Gastroesophageal sphincter (tissue), 4 donors: ENCODE results near the gene YWHAE. TPM values are rescaled to one million over a fixed set of nuclear protein-coding genes. Genes with fewer than 3 reads are reported as not detected.
"Not testable (repeated sequence)": the region's sequence is repeated elsewhere in the genome, so short reads cannot be mapped to it uniquely, and the experiment has no call there.

ENCODE experiments used
- ATAC-seq: fragments of 150-250 bp; one replicate; pipeline ENCODE4 v1.9.1; 2016; ENCODE audit warnings: mild to moderate bottlenecking, moderate library complexity
- H3K27ac ChIP-seq, 4 donors: fragments of 200-600 bp; sonication (generic) in 3 of 4; 1 replicate in 3 of 4; 2 replicates in 1 of 4; pipeline ENCODE4 v1.5.1; 2016 to 2019
- H3K27me3 ChIP-seq: fragments of 200-600 bp; sonication (generic); one replicate; pipeline ENCODE4 v1.5.1; 2019
- H3K36me3 ChIP-seq, 2 donors: fragments of 200-600 bp; sonication (generic); one replicate each; pipeline ENCODE4 v1.5.1; 2019; ENCODE audit warnings: control low read depth in 1 of 2
- H3K4me1 ChIP-seq, 3 donors: fragments of 200-600 bp; sonication (generic); 1 replicate in 2 of 3; 2 replicates in 1 of 3; pipeline ENCODE4 v1.5.1; 2016 to 2019; ENCODE audit warnings: control low read depth in 2 of 3
- H3K4me3 ChIP-seq, 2 donors: fragments of 200-600 bp; sonication (generic); one replicate each; pipeline ENCODE4 v1.5.1; 2019; ENCODE audit warnings: mild to moderate bottlenecking in 1 of 2, moderate library complexity in 1 of 2
- H3K9me3 ChIP-seq, 3 donors: fragments of 200-600 bp; sonication (generic); one replicate each; pipeline ENCODE4 v1.5.1; 2017 to 2019; ENCODE audit warnings: control low read depth in 2 of 3
- EP300 ChIP-seq: sonication (generic); formaldehyde crosslinking; IDR thresholded peaks from one replicate; pipeline ENCODE4 v1.6.1; 2017; ENCODE audit warnings: antibody characterized with exemption, mild to moderate bottlenecking
- POLR2A ChIP-seq, 2 donors: fragments of 450-650 bp; IDR thresholded peaks; one replicate each; pipeline ENCODE4 v1.6.1; 2017; ENCODE audit warnings: antibody characterized with exemption in 2 of 2, mild to moderate bottlenecking in 2 of 2, moderate library complexity in 1 of 2
- POLR2AphosphoS5 ChIP-seq: sonication (generic); formaldehyde crosslinking; IDR thresholded peaks from one replicate; pipeline ENCODE4 v1.6.1; 2017; ENCODE audit warnings: antibody characterized with exemption
- WGBS, 2 donors: methylation state at CpG; one replicate each; pipeline ENCODE4 v1.1.5; 2018; ENCODE audit warnings: low coverage in 1 of 2; 5-methylcytosine and 5-hydroxymethylcytosine counted together
- total RNA-seq, 4 donors: library from RNA; depleted of rRNA; stranded (reverse); fragments of >200 nt; gene quantifications; one replicate each; pipeline ENCODE4 v1.1.0, GENCODE V29; 2016
- TF ChIP-seq, protein P1 (sequence below), 4 experiments: fragments of 200-600 bp in 2 of 4; fragments of 450-650 bp in 2 of 4; sonication (generic) in 1 of 4; IDR thresholded peaks; one replicate each; pipeline ENCODE4 v1.5.1; 2017 to 2019; ENCODE audit warnings: antibody characterized with exemption in 4 of 4, mild to moderate bottlenecking in 2 of 4, moderate library complexity in 2 of 4

Gene YWHAE
- total RNA-seq, 4 donors from 2014 or later = 359 to 456 (median 398) TPM

DNA sequence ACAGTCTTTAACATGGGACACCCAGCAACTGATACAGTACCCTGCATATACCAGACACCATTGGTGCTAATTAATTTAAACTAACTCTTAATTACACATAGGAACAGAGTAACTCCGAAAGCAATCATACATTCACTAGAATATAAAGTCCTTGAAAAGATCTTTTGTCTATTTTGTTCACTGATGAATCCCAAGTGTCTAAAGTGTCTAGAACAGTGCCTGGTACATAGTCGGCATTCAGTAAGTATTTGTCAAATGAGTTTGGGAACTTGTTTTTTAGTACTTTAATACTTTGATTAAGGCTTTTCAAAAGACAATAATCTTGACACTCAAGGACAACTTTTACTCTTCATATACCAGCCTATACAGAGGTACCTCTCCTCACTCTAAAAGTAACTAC lies 13.8 kb downstream of the YWHAE start:
- peak overlapping the region in 2 of 4 donors; percentile 25 to 77 for H3K27ac ChIP-seq
- TF ChIP-seq POLR2A (IDR thresholded peaks at IDR 0.05) = no peak
- no peak for TF ChIP-seq POLR2AphosphoS5
- TF ChIP-seq, protein P1, sequence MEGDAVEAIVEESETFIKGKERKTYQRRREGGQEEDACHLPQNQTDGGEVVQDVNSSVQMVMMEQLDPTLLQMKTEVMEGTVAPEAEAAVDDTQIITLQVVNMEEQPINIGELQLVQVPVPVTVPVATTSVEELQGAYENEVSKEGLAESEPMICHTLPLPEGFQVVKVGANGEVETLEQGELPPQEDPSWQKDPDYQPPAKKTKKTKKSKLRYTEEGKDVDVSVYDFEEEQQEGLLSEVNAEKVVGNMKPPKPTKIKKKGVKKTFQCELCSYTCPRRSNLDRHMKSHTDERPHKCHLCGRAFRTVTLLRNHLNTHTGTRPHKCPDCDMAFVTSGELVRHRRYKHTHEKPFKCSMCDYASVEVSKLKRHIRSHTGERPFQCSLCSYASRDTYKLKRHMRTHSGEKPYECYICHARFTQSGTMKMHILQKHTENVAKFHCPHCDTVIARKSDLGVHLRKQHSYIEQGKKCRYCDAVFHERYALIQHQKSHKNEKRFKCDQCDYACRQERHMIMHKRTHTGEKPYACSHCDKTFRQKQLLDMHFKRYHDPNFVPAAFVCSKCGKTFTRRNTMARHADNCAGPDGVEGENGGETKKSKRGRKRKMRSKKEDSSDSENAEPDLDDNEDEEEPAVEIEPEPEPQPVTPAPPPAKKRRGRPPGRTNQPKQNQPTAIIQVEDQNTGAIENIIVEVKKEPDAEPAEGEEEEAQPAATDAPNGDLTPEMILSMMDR (IDR thresholded peaks at IDR 0.05) = no peak
- no peak for TF ChIP-seq EP300
- no peaks in the 10 kb centered on the region for H3K9me3 ChIP-seq
- ATAC-seq = no peak
- H3K36me3 ChIP-seq = no peaks in the 10 kb centered on the region
- H3K27me3 ChIP-seq = no peaks in the 10 kb centered on the region
- peaks cover 21 to 100% (median 61%) of the 10 kb centered on the region in 3 donors for H3K4me1 ChIP-seq
- WGBS, 2 donors = 72 to 80% methylated on average over 2 of the region's 2 CpGs
- no peak overlapping the region for H3K4me3 ChIP-seq

DNA sequence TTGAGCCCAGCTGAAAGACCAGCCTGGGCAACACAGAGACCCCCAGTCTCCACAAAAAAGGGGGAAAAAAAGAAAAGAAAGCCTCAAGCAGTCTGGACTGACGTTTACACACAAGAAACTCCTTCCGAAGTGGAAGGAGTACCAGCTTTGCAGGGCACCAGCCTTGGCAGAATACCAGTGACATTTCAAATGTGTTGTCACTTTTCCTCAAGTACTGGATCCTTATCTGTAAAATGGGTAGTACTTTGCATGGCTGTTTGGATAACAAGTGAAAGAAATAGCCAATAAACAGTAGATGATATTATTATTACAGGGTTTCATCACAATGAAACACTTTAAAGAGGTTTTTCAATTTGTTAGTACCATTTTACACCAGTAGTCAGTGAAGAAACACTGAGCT lies 14.2 kb downstream of the YWHAE start:
- Histone ChIP-seq H3K36me3 (no peaks in the 10 kb centered on the region), H3K9me3 (no peaks in the 10 kb centered on the region), H3K4me3 (no peak overlapping the region), H3K4me1 (peaks cover 25 to 100% (median 61%) of the 10 kb centered on the region in 3 donors), H3K27me3 (no peaks in the 10 kb centered on the region), H3K27ac (peak overlapping the region in 1 of 4 donors; percentile 0)
- no peak for TF ChIP-seq POLR2A (IDR thresholded peaks at IDR 0.05)
- WGBS, 2 donors = 6 to 7% methylated on average over 2 of the region's 2 CpGs
- ATAC-seq = no peak

DNA sequence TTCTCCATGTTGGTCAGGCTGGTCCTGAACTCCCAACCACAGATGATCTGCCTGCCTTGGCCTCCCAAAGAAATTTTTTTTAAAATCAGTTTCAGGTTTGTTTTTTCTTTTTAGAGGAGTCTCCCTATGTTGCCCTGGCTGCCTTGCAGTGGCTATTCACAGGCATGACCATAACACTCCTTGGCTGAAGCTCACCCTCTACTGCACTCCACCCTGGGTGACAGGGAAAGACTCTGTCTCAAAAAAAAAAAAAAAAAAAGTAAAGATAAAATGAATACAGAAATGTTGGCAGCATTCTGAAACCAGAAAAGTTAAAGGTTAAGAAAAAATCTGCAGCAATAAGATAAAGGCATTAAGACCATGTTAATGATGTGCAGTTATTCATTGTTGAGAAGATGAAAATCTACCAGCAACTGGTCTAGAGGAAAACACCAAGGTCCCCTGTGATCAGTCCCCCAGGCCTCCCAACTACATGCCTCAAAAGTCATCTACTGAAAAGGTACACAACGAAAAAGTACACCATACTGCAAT lies 15.1 kb downstream of the YWHAE start:
- Histone ChIP-seq H3K27ac (peak overlapping the region in 2 of 4 donors; percentile 63 to 66), H3K27me3 (no peaks in the 10 kb centered on the region), H3K36me3 (no peaks in the 10 kb centered on the region), H3K4me3 (no peak overlapping the region), H3K9me3 (no peaks in the 10 kb centered on the region), H3K4me1 (peaks cover 22 to 100% (median 60%) of the 10 kb centered on the region in 3 donors)
- no peak for ATAC-seq
- 14% methylated on average over 1 of the region's 1 CpG; no CpG with 5 or more reads in 1 of the 2 donors for WGBS, 2 donors
- TF ChIP-seq EP300 (no peak), POLR2A (IDR thresholded peaks at IDR 0.05) (no peak)

DNA sequence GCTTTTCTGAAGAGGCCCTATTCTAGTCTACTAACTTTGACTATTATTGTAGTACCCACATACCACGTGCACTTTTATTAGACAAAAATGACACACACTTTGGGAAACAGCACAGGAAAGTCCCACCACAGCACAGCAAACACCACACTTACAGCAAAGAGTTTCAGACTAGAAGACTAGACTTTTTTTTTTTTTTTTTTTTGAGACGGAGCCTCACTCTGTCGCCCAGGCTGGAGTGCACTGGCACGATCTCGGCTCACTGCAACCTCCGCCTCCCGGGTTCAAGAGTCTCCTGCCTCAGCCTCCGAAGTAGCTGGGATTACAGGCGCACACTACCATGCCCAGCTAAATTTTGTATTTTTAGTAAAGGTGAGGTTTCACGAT lies 20.1 kb downstream of the YWHAE start:
- 31 to 36% methylated on average over 3 to 5 of the region's 10 CpGs for WGBS, 2 donors
- Histone ChIP-seq H3K4me1 (peaks cover 38 to 100% (median 62%) of the 10 kb centered on the region in 3 donors), H3K4me3 (no peak overlapping the region), H3K36me3 (no peaks in the 10 kb centered on the region), H3K27ac (peak overlapping the region; percentile 20 to 67 (median 46)), H3K27me3 (no peaks in the 10 kb centered on the region), H3K9me3 (no peaks in the 10 kb centered on the region)
- no peak for ATAC-seq
- TF ChIP-seq, protein P1 (IDR thresholded peaks at IDR 0.05) = no peak
- no peak for TF ChIP-seq EP300
- no peak for TF ChIP-seq POLR2AphosphoS5

DNA sequence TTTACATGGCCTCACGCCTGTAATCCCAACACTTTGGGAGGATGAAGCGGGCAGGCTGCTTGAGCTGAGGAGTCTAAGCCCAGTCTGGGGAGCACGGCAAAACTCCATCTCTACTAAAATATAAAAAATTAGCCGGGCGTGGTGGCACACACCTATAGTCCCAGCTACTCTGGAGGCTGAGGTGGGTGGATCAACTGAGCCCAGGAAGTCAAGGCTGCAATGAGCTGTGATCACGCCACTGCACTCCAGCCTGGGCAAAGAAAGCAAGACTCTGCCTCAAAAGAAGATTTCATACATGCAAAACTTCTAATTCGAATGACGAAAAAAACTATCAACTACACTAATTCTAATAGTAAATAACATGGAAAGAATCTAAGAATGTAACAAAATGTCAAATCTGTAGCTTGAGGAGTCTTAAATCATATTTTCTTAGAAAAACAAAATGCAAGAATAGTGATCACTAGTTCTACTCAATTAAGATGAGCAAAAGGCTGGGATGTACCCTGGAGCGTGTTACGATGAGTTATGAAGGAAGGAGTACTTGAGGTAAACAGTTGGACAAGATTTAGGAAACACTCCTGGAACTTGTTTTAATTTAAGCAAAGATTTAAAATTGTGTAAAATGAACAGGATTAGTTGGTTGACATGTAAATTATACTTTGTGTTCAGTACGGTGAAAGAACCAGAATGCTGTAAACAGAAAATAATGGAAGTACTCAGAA lies 20.7 kb downstream of the YWHAE start:
- H3K4me3 ChIP-seq = no peak overlapping the region
- TF ChIP-seq EP300 (no peak), POLR2A (IDR thresholded peaks at IDR 0.05) (no peak), POLR2AphosphoS5 (no peak)
- TF ChIP-seq, protein P1 (IDR thresholded peaks at IDR 0.05) = no peak
- ATAC-seq = no peak
- peak overlapping the region in 2 of 4 donors; percentile 52 to 67 for H3K27ac ChIP-seq
- H3K4me1 ChIP-seq = peaks cover 43 to 100% (median 61%) of the 10 kb centered on the region in 3 donors
- 29 to 60% methylated on average over 8 to 9 of the region's 11 CpGs for WGBS, 2 donors
- no peaks in the 10 kb centered on the region for H3K27me3 ChIP-seq
- H3K9me3 ChIP-seq = no peaks in the 10 kb centered on the region
- no peaks in the 10 kb centered on the region for H3K36me3 ChIP-seq

DNA sequence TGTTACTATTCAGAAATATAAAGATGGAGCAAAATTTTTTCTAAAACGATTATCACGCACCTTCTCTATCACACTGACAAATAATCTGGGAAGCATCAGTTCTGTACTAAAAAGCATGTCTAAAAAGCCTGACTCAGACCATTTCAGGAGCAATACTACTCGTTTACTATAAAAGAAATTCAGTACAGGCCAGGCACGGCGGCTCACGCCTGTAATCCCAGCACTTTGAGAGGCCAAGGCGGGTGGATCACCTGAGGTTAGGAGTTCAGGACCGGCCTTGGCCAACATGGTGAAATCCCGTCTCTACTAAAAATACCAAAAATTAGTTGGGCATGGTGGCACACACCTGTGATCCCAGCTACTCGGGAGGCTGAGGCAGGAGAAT lies 21.6 kb downstream of the YWHAE start:
- peak overlapping the region in 3 of 4 donors; percentile 22 to 67 (median 52) for H3K27ac ChIP-seq
- ATAC-seq, H3K4me3 ChIP-seq, H3K9me3 ChIP-seq, H3K36me3 ChIP-seq, H3K27me3 ChIP-seq: not testable (repeated sequence)
- WGBS, 2 donors = 23 to 50% methylated on average over 3 to 7 of the region's 10 CpGs
- peaks cover 43 to 100% (median 62%) of the 10 kb centered on the region in 3 donors for H3K4me1 ChIP-seq
